T-helper 1 cell treated with Interleukin-12 subunit alpha and Interleukin-12 subunit beta and Interleukin-4 antibody, amounts not matched to agents 30 ng/mL and 1 ng/mL, for 36 hours (primary cell): Measurements from ENCODE around the gene DDX39B. TPM values are rescaled to one million over a fixed set of nuclear protein-coding genes. Genes with fewer than 3 reads are reported as not detected.

Experiments used
- intact Hi-C: fragments of 100-400 bp; cut with micrococcal nuclease; formaldehyde crosslinking; loops from one replicate; pipeline ENCODE4 v1.15.1; 2024
- total RNA-seq: library from RNA; stranded (reverse); gene quantifications from 2 replicates; pipeline ENCODE4 v1.2.3, GENCODE V29; 2022

DDX39B gene
- total RNA-seq, 1 donor from 2014 or later: 431 TPM

- intact Hi-C loops: no loop called here
These were observed 15.9 kb upstream of the DDX39B start for GRCh38 chr6:31557443-31558317.

DNA sequence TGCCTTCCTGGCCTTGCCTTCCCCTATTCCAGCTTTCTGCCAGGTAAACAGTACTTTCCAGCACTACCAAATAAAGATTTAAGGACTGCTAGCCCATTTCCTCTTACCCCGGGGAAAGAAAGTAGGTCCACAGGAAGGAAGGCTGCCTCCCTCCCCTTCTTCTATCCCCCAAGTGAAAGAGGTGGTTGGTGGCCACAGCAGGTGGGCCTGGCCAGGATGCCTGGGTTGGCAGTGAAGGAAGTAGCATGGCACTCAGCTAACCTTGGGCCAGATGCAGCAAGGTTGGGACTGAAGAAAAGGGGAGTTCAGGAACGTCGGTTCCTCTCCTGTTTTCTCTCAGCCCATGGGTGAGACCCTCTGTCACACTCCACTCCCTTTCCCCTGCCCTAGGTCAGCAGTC is 14.5 kb upstream of the DDX39B start:
- intact Hi-C loops: no loop called here

DNA sequence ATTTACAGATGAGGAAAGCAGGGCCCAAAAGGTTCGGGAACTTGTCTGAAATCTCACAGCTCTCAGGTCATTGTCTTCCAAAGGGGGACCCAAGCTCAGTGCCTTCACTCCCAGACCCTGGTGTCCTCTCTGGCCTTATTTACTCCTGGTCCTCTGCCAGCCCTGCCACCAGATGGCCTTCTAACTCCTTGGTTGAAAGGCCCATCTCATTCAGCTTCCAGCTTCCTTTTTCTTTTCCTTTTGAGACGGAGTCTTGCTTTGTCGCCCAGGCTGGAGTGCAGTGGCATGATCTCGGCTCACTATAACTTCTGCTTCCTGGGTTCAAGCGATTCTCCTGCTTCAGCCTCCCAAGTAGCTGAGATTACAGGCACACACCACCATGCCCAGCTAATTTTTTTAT is 9.6 kb upstream of the DDX39B start:
- intact Hi-C loops: loop anchor here (1.0 kb wide), 2 partner anchors 29 to 47 kb away; no protein-coding TSS in a partner anchor

- intact Hi-C loops: loop anchor here (5.0 kb wide), 2 partner anchors 629 to 649 kb away; partner anchors contain the start of genes AGPAT1 and RNF5
These were observed 6.7 kb upstream of the DDX39B start for GRCh38 chr6:31548544-31548873.

DNA sequence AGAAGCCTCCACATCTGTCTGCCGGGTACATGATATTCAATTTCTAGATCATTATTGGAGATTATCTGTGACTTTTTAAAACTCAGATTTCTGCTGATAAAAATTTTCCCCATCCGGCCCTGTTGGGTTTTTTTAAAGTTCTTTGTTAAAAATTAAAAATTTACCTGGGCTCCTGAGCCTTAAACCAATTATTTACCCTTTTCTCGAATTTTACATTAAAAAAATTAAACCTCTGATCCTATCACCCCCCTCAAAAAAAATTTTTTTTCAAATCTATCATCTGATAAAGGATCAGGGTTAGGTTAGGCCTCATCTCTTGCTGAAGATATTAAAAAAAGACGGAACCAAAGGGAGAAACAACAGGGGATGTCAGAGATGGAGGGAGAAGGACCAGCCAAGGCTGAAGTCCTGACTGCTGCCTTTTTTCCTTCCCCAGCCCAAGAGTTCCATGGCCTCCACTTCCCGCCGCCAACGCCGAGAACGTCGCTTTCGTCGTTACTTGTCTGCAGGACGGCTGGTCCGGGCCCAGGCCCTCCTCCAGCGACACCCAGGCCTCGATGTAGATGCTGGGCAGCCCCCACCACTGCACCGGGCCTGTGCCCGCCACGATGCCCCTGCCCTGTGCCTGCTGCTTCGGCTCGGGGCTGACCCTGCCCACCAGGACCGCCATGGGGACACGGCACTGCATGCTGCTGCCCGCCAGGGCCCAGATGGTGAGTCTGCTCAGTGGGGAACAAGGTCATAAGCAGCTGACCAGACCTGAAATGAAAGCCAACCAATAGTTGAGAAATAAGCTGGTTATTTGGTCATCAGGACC is 6.1 kb upstream of the DDX39B start:
- intact Hi-C loops: loop anchor here (1.0 to 5.0 kb wide), 15 partner anchors 11 to 827 kb away; partner anchors contain the start of genes ABHD16A, AGPAT1, BAG6 and CLIC1

- intact Hi-C loops: loop anchor here (1.0 to 5.0 kb wide), 18 partner anchors 12 to 826 kb away; partner anchors contain the start of genes ABHD16A, AGPAT1, BAG6 and CLIC1
These were observed 5.3 kb upstream of the DDX39B start, which contains the start of gene NFKBIL1 for GRCh38 chr6:31546958-31547726. Gene NFKBIL1, plus strand, starts transcription at chr6:31547608. Its CDS starts 87 bp downstream, at chr6:31547695.

GRCh38 chr6:31546339-31546957 is 4.6 kb upstream of the DDX39B start, which contains the start of gene ATP6V1G2:
Gene ATP6V1G2, minus strand, starts transcription at chr6:31546608. Its CDS starts 49 bp downstream, at chr6:31546559.
- intact Hi-C loops: loop anchor here (1.0 to 5.0 kb wide), 7 partner anchors 52 to 826 kb away; partner anchors contain the start of genes AGPAT1, CLIC1, RNF5 and TUBB

DNA sequence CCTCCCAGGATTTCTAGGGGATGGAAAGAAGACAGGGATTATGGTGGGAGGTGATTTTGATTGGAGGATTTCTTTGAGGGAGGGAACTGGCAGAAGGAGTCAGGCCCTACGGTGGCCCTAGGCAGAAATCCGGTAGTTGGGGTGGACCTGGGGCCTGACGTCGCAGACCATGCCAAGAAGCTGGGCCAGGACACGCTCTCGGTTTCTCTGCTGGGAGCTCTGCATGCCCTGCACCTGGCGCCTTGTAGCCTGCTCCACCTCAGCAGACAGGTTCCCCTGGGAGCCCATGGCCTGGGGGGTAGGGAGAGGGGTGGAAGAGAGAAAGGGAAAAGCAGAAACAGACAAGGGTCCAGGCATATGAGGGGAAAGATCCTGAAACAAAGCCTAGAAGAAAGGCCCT is 3.5 kb upstream of the DDX39B start:
- intact Hi-C loops: loop anchor here (5.0 kb wide), 2 partner anchors 632 to 652 kb away; partner anchors contain the start of genes AGPAT1 and RNF5

- intact Hi-C loops: loop anchor here (5.0 kb wide), 3 partner anchors 633 to 1293 kb away; partner anchors contain the start of genes AGPAT1, RNF5 and TAP2
These were observed 2.9 kb upstream of the DDX39B start for GRCh38 chr6:31544676-31545075.

DNA sequence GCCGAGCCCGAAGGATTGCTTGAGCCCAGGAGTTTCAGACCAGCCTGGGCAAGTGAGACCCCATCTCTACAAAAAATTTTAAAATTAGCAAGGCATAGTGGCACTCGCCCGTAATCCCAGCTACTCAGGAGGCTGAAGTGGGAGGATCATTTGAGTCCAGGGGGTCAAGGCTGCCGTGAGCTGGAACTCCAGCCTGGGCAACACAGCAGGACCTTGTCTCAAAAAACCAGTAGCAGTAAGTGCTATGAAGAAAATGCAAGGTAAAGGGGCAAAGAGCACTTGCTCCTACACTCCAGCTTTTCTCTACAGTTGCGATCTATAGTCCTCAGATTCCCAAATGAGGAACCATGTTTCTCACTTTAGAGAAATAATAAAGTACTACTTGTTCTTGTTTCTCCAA is 1.8 kb upstream of the DDX39B start:
- intact Hi-C loops: loop anchor here (5.0 kb wide), 1 partner anchor 1294 kb away; the partner anchor contains the start of gene TAP2

DNA sequence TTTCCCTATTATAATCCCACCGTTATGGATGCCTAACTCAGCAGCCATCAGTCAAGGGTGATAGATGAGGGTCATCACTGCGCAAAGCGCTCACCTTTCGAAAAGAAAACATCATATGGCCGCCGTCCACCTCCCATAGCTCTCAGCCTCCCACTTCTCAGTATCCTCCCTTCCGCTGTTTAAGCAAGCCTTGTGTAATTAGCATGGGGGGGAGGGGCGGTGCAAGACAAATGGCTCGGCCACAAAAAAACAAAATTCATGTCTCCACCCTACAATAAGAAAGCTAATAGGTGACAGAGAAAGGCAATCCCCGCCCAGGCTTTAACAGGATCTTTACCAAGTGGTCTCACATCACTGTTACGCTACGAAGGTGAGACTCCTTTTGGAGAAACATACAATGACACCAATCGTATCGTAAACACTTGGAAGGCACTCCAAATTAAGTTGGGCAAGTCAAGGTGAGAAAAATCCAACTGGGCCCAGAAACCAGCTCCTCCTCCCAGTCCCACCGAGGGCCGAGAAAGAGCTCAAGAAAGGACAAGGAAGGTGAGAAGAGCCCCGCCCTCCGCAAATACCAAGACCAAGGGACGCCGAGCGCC is 645 bp downstream of the DDX39B start:
- intact Hi-C loops: loop anchor here (1.0 to 5.0 kb wide), 7 partner anchors 47 to 1296 kb away; partner anchors contain the start of genes EHMT2, MDC1, PRRC2A and TAP2

- intact Hi-C loops: loop anchor here (1.0 to 5.0 kb wide), 7 partner anchors 46 to 1297 kb away; partner anchors contain the start of genes EHMT2, MDC1, PRRC2A and TAP2
These were observed 1.2 kb downstream of the DDX39B start for GRCh38 chr6:31540640-31541039.

DNA sequence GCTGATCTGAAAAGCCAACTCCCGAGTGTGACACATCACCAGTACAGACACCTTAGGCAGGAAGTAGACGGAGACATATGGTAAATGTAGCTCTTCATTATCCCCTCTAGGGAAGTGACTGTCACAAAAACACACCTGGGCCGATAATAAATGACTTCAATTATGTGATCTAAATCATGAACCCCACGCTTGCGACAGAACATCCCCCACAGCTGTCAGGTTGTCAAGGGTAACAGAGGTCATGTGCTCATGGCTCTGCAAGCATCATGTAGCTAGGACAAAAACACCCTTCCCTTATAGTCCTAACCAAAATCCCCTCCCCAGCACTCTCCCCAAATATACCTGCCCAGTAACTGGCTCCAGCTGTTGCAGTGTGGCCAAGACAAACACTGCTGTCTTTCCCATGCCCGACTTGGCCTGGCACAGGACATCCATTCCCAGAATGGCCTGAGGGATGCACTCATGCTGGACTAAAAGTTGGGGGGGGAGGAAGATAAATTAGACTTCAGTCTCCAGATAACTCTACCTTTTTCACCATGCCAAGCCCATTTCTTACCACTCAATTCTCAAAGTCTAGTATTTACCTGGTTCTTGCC is 2.9 kb downstream of the DDX39B start:
- intact Hi-C loops: no loop called here

DNA sequence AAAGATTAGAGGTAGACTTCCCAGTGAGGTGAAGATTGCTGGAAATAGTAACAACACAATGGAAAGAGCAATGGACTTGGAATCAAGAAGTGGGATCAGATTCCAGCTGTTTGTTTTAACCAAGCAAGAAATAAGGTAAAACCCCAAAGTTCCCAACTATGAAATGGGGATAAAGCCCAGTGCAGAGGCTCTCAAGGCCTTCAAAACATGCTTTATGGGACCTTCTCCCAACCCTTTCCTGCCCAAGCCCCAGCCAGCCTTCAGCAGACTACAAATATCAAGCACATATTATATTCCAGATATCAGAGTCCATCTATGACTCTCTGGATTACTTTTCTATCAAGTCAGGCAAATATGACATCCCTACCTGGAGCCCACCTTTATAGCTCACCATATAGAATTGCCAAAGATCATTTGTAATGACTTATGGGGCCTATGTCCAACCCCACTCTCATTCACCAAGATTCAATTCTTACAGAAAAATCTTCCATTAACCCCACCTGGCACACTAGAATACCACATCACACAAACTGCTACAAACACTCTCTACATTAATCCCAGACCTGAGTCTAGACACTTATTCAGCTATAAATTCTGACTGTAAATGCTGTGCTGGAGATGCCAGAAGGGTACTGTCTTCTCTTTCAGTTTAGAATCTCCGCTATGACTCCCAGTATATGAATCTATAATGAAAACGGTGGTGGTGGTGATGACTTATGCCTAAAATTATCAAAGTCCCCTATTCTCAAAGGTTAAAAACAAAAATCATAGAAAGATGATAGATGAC is 6.1 kb downstream of the DDX39B start:
- intact Hi-C loops: no loop called here

DNA sequence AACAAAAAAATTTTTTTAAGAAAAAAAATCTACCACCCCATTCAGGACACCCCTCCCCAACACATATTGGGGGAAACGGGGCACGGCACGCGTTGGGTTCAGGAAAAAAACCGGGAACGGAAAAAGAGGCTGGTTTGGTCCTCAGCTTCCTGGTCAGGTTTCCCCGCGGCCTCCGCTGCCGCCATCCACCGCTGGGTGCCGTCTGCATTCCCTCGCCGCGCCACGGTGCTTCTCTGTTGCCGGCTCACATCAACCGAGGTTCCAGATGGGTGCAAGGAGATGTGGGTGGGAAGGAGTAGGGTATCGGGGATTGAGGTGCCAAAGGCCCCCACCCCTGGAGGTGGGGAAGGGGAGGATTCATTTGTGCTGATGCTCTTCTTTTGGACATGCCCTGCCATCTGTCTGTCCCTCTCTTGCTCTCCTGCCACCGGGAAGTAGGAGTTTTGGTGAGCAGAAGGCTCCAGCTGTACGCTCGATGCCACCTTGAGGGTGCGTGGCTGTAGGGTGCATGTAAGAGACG is 7.2 kb downstream of the DDX39B start:
- intact Hi-C loops: no loop called here

GRCh38 chr6:31534011-31534410 is 7.8 kb downstream of the DDX39B start:
- intact Hi-C loops: no loop called here

DNA sequence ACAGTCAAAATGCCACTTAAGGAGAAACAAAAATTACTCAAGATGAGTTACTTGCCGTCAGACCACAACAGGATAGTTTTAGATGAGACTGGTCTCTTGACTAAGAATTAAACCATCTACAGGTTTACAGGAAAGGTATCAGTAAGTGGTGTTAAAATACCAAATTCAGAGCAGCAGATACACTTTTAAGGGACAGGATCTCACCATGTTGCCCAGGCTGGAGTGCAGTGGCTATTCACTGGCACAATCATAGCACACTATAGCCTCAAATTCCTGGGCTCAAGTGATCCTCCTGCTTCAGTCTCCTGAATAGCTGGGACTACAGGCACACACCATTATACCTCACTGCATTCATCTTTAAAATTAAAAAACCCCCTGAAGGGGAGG is 8.4 kb downstream of the DDX39B start:
- intact Hi-C loops: no loop called here
